CD14-positive monocyte (primary cell): ENCODE measurements around the gene SOD3. TPM values are rescaled to one million over a fixed set of nuclear protein-coding genes. Genes with fewer than 3 reads are reported as not detected.

Source experiments
- DNase-seq, 3 donors: peaks; one replicate each; pipeline ENCODE4 v3.0.0-alpha.2; 2011 to 2022
- H2AFZ ChIP-seq: 2 replicates; pipeline ENCODE4 v1.6.0; 2012; ENCODE audit warnings: mild to moderate bottlenecking, low read depth, low read length, inconsistent platforms; ENCODE audit not compliant: insufficient read depth, poor library complexity, severe bottlenecking
- H3K27ac ChIP-seq, 2 donors: 1 replicate in 1 of 2; 2 replicates in 1 of 2; pipeline ENCODE4 v1.5.1; 2012 to 2013; ENCODE audit warnings: low read length in 2 of 2, control low read depth in 1 of 2, inconsistent platforms in 1 of 2, low read depth in 1 of 2, mild to moderate bottlenecking in 1 of 2
- H3K27me3 ChIP-seq, 2 donors: one replicate each; pipeline versions ENCODE4 v1.6.0 to v1.6.1; 2011 to 2013; ENCODE audit warnings: low read length in 2 of 2; ENCODE audit not compliant: control insufficient read depth in 2 of 2, insufficient read depth in 2 of 2
- H3K36me3 ChIP-seq, 2 donors: replicated peaks in 1 of 2; 1 replicate in 1 of 2; 2 replicates in 1 of 2; pipeline versions ENCODE4 v1.5.1 to v1.6.1; 2012 to 2013; ENCODE audit warnings: low read length in 2 of 2, control low read depth in 1 of 2, inconsistent platforms in 1 of 2, mild to moderate bottlenecking in 1 of 2; ENCODE audit not compliant: insufficient read depth in 2 of 2, control insufficient read depth in 1 of 2
- H3K4me1 ChIP-seq, 2 donors: 1 replicate in 1 of 2; 2 replicates in 1 of 2; pipeline versions ENCODE4 v1.5.1 to v1.6.1; 2012 to 2013; ENCODE audit warnings: low read length in 2 of 2, control low read depth in 1 of 2, inconsistent platforms in 1 of 2, mild to moderate bottlenecking in 1 of 2, moderate library complexity in 1 of 2; ENCODE audit not compliant: insufficient read depth in 2 of 2, control insufficient read depth in 1 of 2
- H3K4me2 ChIP-seq: replicated peaks from 2 replicates; pipeline ENCODE3; 2012; ENCODE audit warnings: low read length, moderate library complexity, mild to moderate bottlenecking; ENCODE audit not compliant: poor library complexity, severe bottlenecking; ENCODE audit errors: extremely low read depth
- H3K4me3 ChIP-seq, 3 experiments: fragments of 200-600 bp in 1 of 3; sonication (generic) in 1 of 3; replicated peaks in 1 of 3; 1 replicate in 2 of 3; 2 replicates in 1 of 3; pipeline ENCODE4 v1.5.1; 2011 to 2013; ENCODE audit warnings: low read length in 3 of 3, mild to moderate bottlenecking in 3 of 3, control low read depth in 2 of 3, low read depth in 2 of 3, inconsistent platforms in 1 of 3, moderate library complexity in 1 of 3
- H3K79me2 ChIP-seq: 2 replicates; pipeline ENCODE4 v1.6.0; 2012; ENCODE audit warnings: mild to moderate bottlenecking, control low read depth, inconsistent platforms, low read length, moderate library complexity; ENCODE audit not compliant: insufficient read depth
- H3K9ac ChIP-seq: 2 replicates; pipeline ENCODE4 v1.6.0; 2017; ENCODE audit warnings: low read length, mild to moderate bottlenecking; ENCODE audit not compliant: insufficient read depth, poor library complexity, severe bottlenecking
- H3K9me3 ChIP-seq, 2 donors: replicated peaks in 1 of 2; 1 replicate in 1 of 2; 2 replicates in 1 of 2; pipeline versions ENCODE4 v1.5.1 to v1.6.1; 2012 to 2013; ENCODE audit warnings: low read length in 2 of 2, control low read depth in 1 of 2; ENCODE audit not compliant: control insufficient read depth in 1 of 2, insufficient read depth in 1 of 2
- H4K20me1 ChIP-seq: 2 replicates; pipeline ENCODE4 v1.6.0; 2012; ENCODE audit warnings: mild to moderate bottlenecking, low read length, control low read depth, moderate library complexity; ENCODE audit not compliant: insufficient read depth
- H3K27ac Mint-ChIP-seq, 7 donors: one replicate each; pipeline ENCODE4 v1.8.0; 2020; ENCODE audit warnings: mild to moderate bottlenecking in 7 of 7, mixed read lengths in 7 of 7, moderate library complexity in 6 of 7, inconsistent platforms in 2 of 7
- H3K27me3 Mint-ChIP-seq, 3 donors: one replicate each; pipeline ENCODE4 v1.8.0; 2021 to 2022; ENCODE audit warnings: low read depth in 3 of 3, mild to moderate bottlenecking in 3 of 3, mixed read lengths in 3 of 3, moderate library complexity in 3 of 3, inconsistent platforms in 1 of 3
- H3K36me3 Mint-ChIP-seq, 2 donors: one replicate each; pipeline ENCODE4 v1.8.0; 2020; ENCODE audit warnings: mixed read lengths in 2 of 2, inconsistent platforms in 1 of 2, mild to moderate bottlenecking in 1 of 2
- H3K4me1 Mint-ChIP-seq: one replicate; pipeline ENCODE4 v1.8.0; 2020; ENCODE audit warnings: mild to moderate bottlenecking, mixed read lengths
- H3K4me3 Mint-ChIP-seq, 2 donors: one replicate each; pipeline ENCODE4 v1.8.0; 2020; ENCODE audit warnings: mild to moderate bottlenecking in 2 of 2, mixed read lengths in 2 of 2, moderate library complexity in 1 of 2
- H3K9me3 Mint-ChIP-seq, 7 donors: one replicate each; pipeline ENCODE4 v1.8.0; 2020 to 2022; ENCODE audit warnings: mixed read lengths in 7 of 7, mild to moderate bottlenecking in 6 of 7, moderate library complexity in 6 of 7, inconsistent platforms in 2 of 7
- CTCF ChIP-seq: fragments of 200-600 bp; IDR thresholded peaks from one replicate; pipeline ENCODE4 v1.8.0; 2022; ENCODE audit warnings: antibody characterized with exemption, mild to moderate bottlenecking
- WGBS: methylation state at CpG from one replicate; pipeline ENCODE4 v1.1.5; 2013; ENCODE audit warnings: missing lambda C conversion rate; ENCODE audit not compliant: insufficient coverage; 5-methylcytosine and 5-hydroxymethylcytosine counted together
- intact Hi-C, 2 donors: fragments of 100-400 bp; cut with micrococcal nuclease; formaldehyde crosslinking; loops; one replicate each; pipeline versions ENCODE4 v1.15.0 to v1.15.1; 2023
- polyA plus RNA-seq, 3 donors: library from polyadenylated mRNA; depleted of rRNA in 1 of 3; unstranded in 2 of 3; stranded (reverse) in 1 of 3; fragments of 300-500 nt in 2 of 3; fragments of >200 nt in 1 of 3; fragmentation: Illumina TruSeq in 2 of 3; gene quantifications; 1 replicate in 2 of 3; 2 replicates in 1 of 3; pipeline ENCODE4 v1.2.3, GENCODE V29; 2012 to 2021

SOD3 gene
- polyA plus RNA-seq, 3 donors = not detected

- H4K20me1 ChIP-seq = no peaks in the 10 kb centered on the region
- no peaks in the 10 kb centered on the region for H3K79me2 ChIP-seq
- H3K27ac Mint-ChIP-seq = no peak overlapping the region
- H3K9me3 ChIP-seq = no peaks in the 10 kb centered on the region
- peaks cover 3 to 6% (median 4%) of the 10 kb centered on the region in 7 donors for H3K9me3 Mint-ChIP-seq
- H3K4me3 ChIP-seq = no peak overlapping the region
- WGBS = 67% methylated on average over 3 of the region's 3 CpGs
- no peaks in the 10 kb centered on the region for H3K36me3 ChIP-seq
- H2AFZ ChIP-seq = no peak overlapping the region
- intact Hi-C loops = no loop called here
- no peak overlapping the region for H3K9ac ChIP-seq
- H3K4me3 Mint-ChIP-seq = no peak overlapping the region
- DNase-seq = no peak
- TF ChIP-seq CTCF = no peak
- no peaks in the 10 kb centered on the region for H3K27me3 ChIP-seq
- H3K36me3 Mint-ChIP-seq = no peaks in the 10 kb centered on the region
- no peak overlapping the region for H3K4me2 ChIP-seq
- H3K4me1 Mint-ChIP-seq = no peaks in the 10 kb centered on the region
- peaks cover 0 to 5% (median 3%) of the 10 kb centered on the region in 3 donors for H3K27me3 Mint-ChIP-seq
- no peaks in the 10 kb centered on the region for H3K4me1 ChIP-seq
- H3K27ac ChIP-seq = no peak overlapping the region
Observed at GRCh38 chr4:24750106-24750505, 45.3 kb upstream of the SOD3 start.

- no peaks in the 10 kb centered on the region for H3K79me2 ChIP-seq
- H3K36me3 ChIP-seq = no peaks in the 10 kb centered on the region
- peaks cover 0 to 6% (median 5%) of the 10 kb centered on the region in 3 donors for H3K27me3 Mint-ChIP-seq
- no peaks in the 10 kb centered on the region for H3K4me1 ChIP-seq
- no peak for DNase-seq
- no peak for TF ChIP-seq CTCF
- H3K9me3 ChIP-seq = peaks cover 0 to 7% of the 10 kb centered on the region in 2 donors
- H3K9ac ChIP-seq = no peak overlapping the region
- no peak overlapping the region for H3K27ac ChIP-seq
- WGBS = 83% methylated on average over 3 of the region's 3 CpGs
- no peaks in the 10 kb centered on the region for H3K36me3 Mint-ChIP-seq
- H3K4me3 Mint-ChIP-seq = no peak overlapping the region
- H3K27me3 ChIP-seq = no peaks in the 10 kb centered on the region
- H3K4me2 ChIP-seq = no peak overlapping the region
- H4K20me1 ChIP-seq = no peaks in the 10 kb centered on the region
- H3K4me3 ChIP-seq = no peak overlapping the region
- H3K27ac Mint-ChIP-seq = no peak overlapping the region
- intact Hi-C loops = no loop called here
- no peak overlapping the region for H2AFZ ChIP-seq
- H3K9me3 Mint-ChIP-seq = peaks cover 7 to 19% (median 13%) of the 10 kb centered on the region in 7 donors
- no peaks in the 10 kb centered on the region for H3K4me1 Mint-ChIP-seq
Observed at GRCh38 chr4:24751926-24752539, 43.3 kb upstream of the SOD3 start.
